ENCODE data around the gene MFAP4.

- TF ChIP-seq POLR2A (IDR thresholded peaks at IDR 0.05) (no peak), CTCF (IDR thresholded peaks at IDR 0.05) (no peak), POLR2AphosphoS5 (IDR thresholded peaks at IDR 0.05; ENCODE audit: insufficient read depth in 1 of 2, low read depth in 1 of 2) (no peak)
Observed at GRCh38 chr17:19426631-19427030, 39.6 kb upstream of the MFAP4 start.

Measured in vagina (tissue), 2 donors.